ENCODE results near the gene APIP. TPM values are rescaled to one million over a fixed set of nuclear protein-coding genes. Genes with fewer than 3 reads are reported as not detected.
"Not testable (repeated sequence)": the region's sequence is repeated elsewhere in the genome, so short reads cannot be mapped to it uniquely, and the experiment has no call there.

The APIP gene
- total RNA-seq, 2 experiments from 2014 or later: 30.8 to 36.4 TPM

DNA sequence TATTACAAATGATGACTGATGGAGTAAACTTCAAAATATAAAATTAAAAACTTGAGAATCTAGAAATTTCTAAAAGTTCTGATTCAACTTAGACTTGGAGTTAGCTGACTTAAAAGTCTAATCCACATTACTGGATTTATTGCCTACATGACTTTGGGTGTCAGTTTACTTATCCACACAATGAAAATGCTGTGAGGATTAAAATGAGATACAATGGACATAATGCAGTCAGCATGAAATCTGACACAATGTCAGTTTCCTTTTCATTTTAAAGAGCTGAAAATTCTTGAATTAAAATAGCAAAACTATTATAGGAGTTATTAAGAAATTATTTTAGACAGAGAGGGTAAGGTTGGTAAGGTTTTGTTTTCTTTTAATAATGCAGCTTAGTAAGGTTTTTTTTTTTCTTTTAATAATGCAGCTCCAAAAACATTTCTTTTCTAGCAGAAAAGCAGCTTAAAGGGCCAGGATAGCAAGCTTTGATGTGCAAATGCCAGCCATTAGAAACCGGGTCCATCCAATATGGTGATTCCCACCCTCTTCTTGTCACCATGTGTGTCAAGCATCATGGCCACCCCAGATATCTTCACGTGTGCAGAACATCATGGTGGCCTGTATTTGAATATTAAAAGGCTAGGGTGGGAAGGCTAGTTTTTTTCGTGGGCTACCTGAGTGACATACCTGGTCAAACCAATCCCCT is 18.9 kb downstream of the APIP start:
- no peak for DNase-seq
- no peak overlapping the region for H3K27ac Mint-ChIP-seq
- H3K36me3 Mint-ChIP-seq (ENCODE audit: low read depth): peaks cover 27% of the 10 kb centered on the region
- no peaks in the 10 kb centered on the region for H3K27me3 Mint-ChIP-seq
- H3K9me3 Mint-ChIP-seq: peaks cover 38% of the 10 kb centered on the region
- no peak overlapping the region for H3K4me3 Mint-ChIP-seq
- no peaks in the 10 kb centered on the region for H3K4me1 Mint-ChIP-seq
- POLR2A ChIA-PET: no interaction called here
- CTCF ChIA-PET: interaction anchor here (1.6 kb wide), 1 partner anchor 385 kb away, joined by 3 read pairs; no protein-coding TSS in a partner anchor

- Mint-ChIP-seq H3K9me3 (peaks cover 29% of the 10 kb centered on the region), H3K36me3 (ENCODE audit: low read depth) (peaks cover 24% of the 10 kb centered on the region)
- H3K27ac Mint-ChIP-seq, POLR2A ChIA-PET, H3K4me1 Mint-ChIP-seq, H3K4me3 Mint-ChIP-seq, H3K27me3 Mint-ChIP-seq, DNase-seq, CTCF ChIA-PET: not testable (repeated sequence)
Observed at GRCh38 chr11:34896191-34896590, 20.0 kb downstream of the APIP start.

- no peaks in the 10 kb centered on the region for H3K4me1 Mint-ChIP-seq
- no peaks in the 10 kb centered on the region for H3K27me3 Mint-ChIP-seq
- DNase-seq: no peak
- peaks cover 9% of the 10 kb centered on the region for H3K36me3 Mint-ChIP-seq (ENCODE audit: low read depth)
- ChIA-PET CTCF (interaction anchor here (1.3 kb wide), 1 partner anchor 307 kb away, joined by 3 read pairs; no protein-coding TSS in a partner anchor), POLR2A (no interaction called here)
- no peak overlapping the region for H3K4me3 Mint-ChIP-seq
- peaks cover 11% of the 10 kb centered on the region for H3K9me3 Mint-ChIP-seq
- no peak overlapping the region for H3K27ac Mint-ChIP-seq
Observed at GRCh38 chr11:34893416-34893815, 22.8 kb downstream of the APIP start.

DNA sequence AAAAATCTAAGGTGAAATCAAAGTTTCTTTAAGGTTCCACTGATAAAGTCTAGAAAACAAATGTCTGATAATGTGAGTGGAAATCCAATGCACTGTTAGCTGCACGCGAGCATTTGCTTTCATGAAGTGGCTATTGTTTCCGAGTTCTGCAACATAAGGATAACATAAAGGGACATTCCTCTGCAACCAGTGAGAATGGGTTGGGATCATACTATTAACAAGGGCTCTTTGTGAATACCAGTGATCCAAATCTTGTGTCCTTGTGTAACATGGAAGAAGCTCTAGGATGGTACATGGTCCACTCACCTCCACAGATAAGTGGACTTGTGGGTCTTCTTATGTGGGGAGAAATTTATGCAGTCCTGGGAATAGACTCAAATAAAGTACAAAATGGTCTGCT is 24.6 kb downstream of the APIP start:
- H3K27me3 Mint-ChIP-seq: no peaks in the 10 kb centered on the region
- peaks cover 4% of the 10 kb centered on the region for H3K9me3 Mint-ChIP-seq
- H3K4me3 Mint-ChIP-seq: no peak overlapping the region
- no peak for DNase-seq
- no peak overlapping the region for H3K27ac Mint-ChIP-seq
- peaks cover 8% of the 10 kb centered on the region for H3K36me3 Mint-ChIP-seq (ENCODE audit: low read depth)
- ChIA-PET POLR2A (no interaction called here), CTCF (interaction anchor here (0.6 kb wide), 1 partner anchor 870 kb away, joined by 3 read pairs; no protein-coding TSS in a partner anchor)
- H3K4me1 Mint-ChIP-seq: no peaks in the 10 kb centered on the region

- DNase-seq: no peak
- Mint-ChIP-seq H3K4me1 (no peaks in the 10 kb centered on the region), H3K27ac (no peak overlapping the region), H3K36me3 (ENCODE audit: low read depth) (peaks cover 3% of the 10 kb centered on the region), H3K4me3 (no peak overlapping the region), H3K27me3 (no peaks in the 10 kb centered on the region), H3K9me3 (no peaks in the 10 kb centered on the region)
- ChIA-PET CTCF (interaction anchor here (0.6 kb wide), 1 partner anchor 871 kb away, joined by 3 read pairs; no protein-coding TSS in a partner anchor), POLR2A (no interaction called here)
Observed at GRCh38 chr11:34890812-34891211, 25.4 kb downstream of the APIP start.

- H3K4me3 Mint-ChIP-seq: no peak overlapping the region
- no peaks in the 10 kb centered on the region for H3K27me3 Mint-ChIP-seq
- POLR2A ChIA-PET: no interaction called here
- H3K4me1 Mint-ChIP-seq: no peaks in the 10 kb centered on the region
- H3K9me3 Mint-ChIP-seq: no peaks in the 10 kb centered on the region
- H3K36me3 Mint-ChIP-seq (ENCODE audit: low read depth): peaks cover 3% of the 10 kb centered on the region
- no peak overlapping the region for H3K27ac Mint-ChIP-seq
- CTCF ChIA-PET: no interaction called here
- no peak for DNase-seq
Observed at GRCh38 chr11:34890089-34890488, 26.1 kb downstream of the APIP start.

- no peaks in the 10 kb centered on the region for H3K4me1 Mint-ChIP-seq
- H3K27ac Mint-ChIP-seq: no peak overlapping the region
- ChIA-PET POLR2A (no interaction called here), CTCF (no interaction called here)
- H3K4me3 Mint-ChIP-seq: no peak overlapping the region
- no peaks in the 10 kb centered on the region for H3K9me3 Mint-ChIP-seq
- DNase-seq: no peak
- no peaks in the 10 kb centered on the region for H3K27me3 Mint-ChIP-seq
- H3K36me3 Mint-ChIP-seq (ENCODE audit: low read depth): peaks cover 6% of the 10 kb centered on the region
Observed at GRCh38 chr11:34887260-34887659, 28.9 kb downstream of the APIP start.

DNA sequence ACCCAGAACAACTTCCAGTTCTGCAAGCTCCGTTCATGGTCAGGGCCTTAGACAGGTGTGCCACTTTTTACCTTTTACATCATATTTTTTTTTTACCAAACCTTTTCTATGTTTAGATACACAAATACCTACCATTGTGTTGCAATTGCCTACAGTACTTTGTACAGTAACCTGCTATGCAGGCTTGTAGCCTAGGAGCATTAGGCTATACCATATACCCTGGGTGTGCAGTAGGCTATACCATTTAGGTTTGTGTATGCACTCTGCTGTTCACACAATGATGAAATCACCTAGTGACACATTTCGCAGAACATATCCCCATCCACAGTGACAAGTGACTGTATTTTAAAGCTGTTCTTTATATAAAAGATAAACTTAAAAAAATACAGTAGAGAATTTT is 29.6 kb downstream of the APIP start:
- H3K27ac Mint-ChIP-seq: no peak overlapping the region
- DNase-seq: no peak
- POLR2A ChIA-PET: no interaction called here
- H3K9me3 Mint-ChIP-seq: no peaks in the 10 kb centered on the region
- H3K4me3 Mint-ChIP-seq: no peak overlapping the region
- no peaks in the 10 kb centered on the region for H3K27me3 Mint-ChIP-seq
- H3K36me3 Mint-ChIP-seq (ENCODE audit: low read depth): peaks cover 8% of the 10 kb centered on the region
- CTCF ChIA-PET: no interaction called here
- no peaks in the 10 kb centered on the region for H3K4me1 Mint-ChIP-seq

DNA sequence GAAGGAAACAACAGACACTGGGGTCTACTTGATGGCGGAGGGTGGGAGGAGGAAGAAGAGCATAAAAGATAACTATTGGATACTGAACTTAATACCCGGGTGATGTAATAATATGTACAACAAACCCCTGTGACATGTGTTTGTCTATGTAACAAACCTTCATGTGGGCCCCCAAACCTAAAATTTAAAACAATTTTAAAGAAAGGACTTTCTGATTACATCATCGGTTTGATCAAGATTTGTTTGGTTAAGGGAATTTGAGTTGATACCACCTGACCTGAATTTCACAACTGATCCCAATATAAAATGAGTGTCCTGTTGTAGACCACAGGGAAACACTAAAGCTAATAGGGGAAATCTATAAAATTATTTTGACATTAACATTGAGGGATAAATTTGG is 34.3 kb downstream of the APIP start:
- Mint-ChIP-seq H3K36me3 (ENCODE audit: low read depth) (peaks cover 8% of the 10 kb centered on the region), H3K27me3 (no peaks in the 10 kb centered on the region), H3K9me3 (no peaks in the 10 kb centered on the region), H3K27ac (no peak overlapping the region), H3K4me3 (no peak overlapping the region), H3K4me1 (no peaks in the 10 kb centered on the region)
- DNase-seq: no peak
- CTCF ChIA-PET: no interaction called here
- POLR2A ChIA-PET: no interaction called here

GRCh38 chr11:34877375-34877975 is 38.7 kb downstream of the APIP start:
- DNase-seq: no peak
- no peaks in the 10 kb centered on the region for H3K9me3 Mint-ChIP-seq
- no peak overlapping the region for H3K27ac Mint-ChIP-seq
- no peaks in the 10 kb centered on the region for H3K4me1 Mint-ChIP-seq
- H3K36me3 Mint-ChIP-seq (ENCODE audit: low read depth): peaks cover 5% of the 10 kb centered on the region
- no peaks in the 10 kb centered on the region for H3K27me3 Mint-ChIP-seq
- H3K4me3 Mint-ChIP-seq: no peak overlapping the region
- POLR2A ChIA-PET: no interaction called here
- CTCF ChIA-PET: no interaction called here

DNA sequence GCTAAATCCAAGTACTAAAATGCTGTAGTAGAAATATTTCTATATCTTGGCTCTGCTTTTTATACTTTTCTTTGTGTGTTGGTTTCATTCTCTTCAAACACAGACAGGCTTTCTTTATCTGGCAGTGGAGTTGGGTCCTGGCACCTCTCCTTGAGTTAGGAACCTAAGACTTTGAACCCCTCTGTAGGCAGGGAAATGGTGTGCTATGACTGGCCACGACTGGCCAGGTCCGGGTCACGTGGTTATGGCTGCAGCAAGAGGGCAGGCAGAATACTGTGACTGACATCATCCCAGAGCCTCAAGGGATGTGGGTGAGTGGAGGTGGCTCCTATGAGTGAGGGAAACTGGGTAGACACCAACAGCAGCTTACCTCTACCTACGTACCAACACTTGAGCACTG is 42.0 kb downstream of the APIP start:
- no peaks in the 10 kb centered on the region for H3K27me3 Mint-ChIP-seq
- H3K4me3 Mint-ChIP-seq: no peak overlapping the region
- ChIA-PET POLR2A (no interaction called here), CTCF (no interaction called here)
- H3K27ac Mint-ChIP-seq: no peak overlapping the region
- no peak for DNase-seq
- H3K9me3 Mint-ChIP-seq: no peaks in the 10 kb centered on the region
- H3K4me1 Mint-ChIP-seq: no peaks in the 10 kb centered on the region
- no peaks in the 10 kb centered on the region for H3K36me3 Mint-ChIP-seq (ENCODE audit: low read depth)

DNA sequence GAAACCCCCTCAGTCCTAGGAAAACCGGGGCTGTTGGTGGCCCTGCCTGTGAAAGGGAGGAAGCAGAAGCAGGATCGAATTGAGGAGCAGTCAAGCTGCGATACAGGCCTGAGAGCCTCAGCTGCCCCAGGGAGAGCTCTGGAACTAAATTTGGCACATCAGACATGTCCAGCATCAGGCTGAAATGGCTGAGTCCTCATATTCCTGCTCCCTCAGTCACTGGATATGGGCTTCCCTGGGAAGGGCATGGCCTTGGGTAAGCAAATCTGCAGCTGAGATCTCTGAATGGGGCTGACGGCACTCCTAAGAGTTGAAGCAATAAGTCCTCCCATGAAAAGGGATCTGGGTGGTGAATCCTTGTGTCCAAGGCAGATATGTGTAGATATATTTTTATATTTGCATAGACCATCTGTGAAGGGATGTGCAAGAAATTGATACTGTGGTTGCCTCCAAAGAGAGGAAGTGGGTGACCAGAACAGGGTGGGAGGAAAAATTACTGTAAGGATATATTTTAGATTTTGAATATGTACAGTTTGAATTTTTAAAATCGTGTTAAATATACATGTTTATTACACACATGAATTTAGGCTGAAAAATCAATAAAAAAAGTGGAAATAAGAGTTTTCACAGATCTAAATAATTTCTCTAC is 45.5 kb downstream of the APIP start:
- POLR2A ChIA-PET: no interaction called here
- H3K27ac Mint-ChIP-seq: no peak overlapping the region
- H3K4me3 Mint-ChIP-seq: no peak overlapping the region
- no peak for DNase-seq
- CTCF ChIA-PET: no interaction called here
- H3K36me3 Mint-ChIP-seq (ENCODE audit: low read depth): no peaks in the 10 kb centered on the region
- H3K4me1 Mint-ChIP-seq: no peaks in the 10 kb centered on the region
- no peaks in the 10 kb centered on the region for H3K27me3 Mint-ChIP-seq
- H3K9me3 Mint-ChIP-seq: no peaks in the 10 kb centered on the region

GRCh38 chr11:34869425-34869824 is 46.8 kb downstream of the APIP start:
- CTCF ChIA-PET: no interaction called here
- no peak for DNase-seq
- Mint-ChIP-seq H3K4me1 (no peaks in the 10 kb centered on the region), H3K9me3 (no peaks in the 10 kb centered on the region), H3K36me3 (ENCODE audit: low read depth) (no peaks in the 10 kb centered on the region), H3K27me3 (no peaks in the 10 kb centered on the region), H3K27ac (no peak overlapping the region), H3K4me3 (no peak overlapping the region)
- POLR2A ChIA-PET: no interaction called here

Measured in activated CD4-positive, alpha-beta T cell treated with anti-CD3 and anti-CD28 coated beads, Interleukin-2, amount 10 ng/mL, durations not matched to agents 7 days and 5 days (primary cell).